ENCODE data around the gene TSPOAP1. TPM values are rescaled to one million over a fixed set of nuclear protein-coding genes. Genes with fewer than 3 reads are reported as not detected.

The TSPOAP1 gene
- total and polyA plus RNA-seq, 10 of the 15 experiments (the other 5 are each of a cell fraction or from before 2014, with no cell fraction given) = 0.58 to 16.4 (median 4.2) TPM; not detected in 1

GRCh38 chr17:58277107-58277801 lies 51.3 kb downstream of the TSPOAP1 start (continued):
- TF ChIP-seq CUX1 (IDR thresholded peaks at IDR 0.05; ENCODE audit: insufficient replicate concordance, low read depth, low read length) (no peak), MLLT1 (IDR thresholded peaks at IDR 0.05) (no peak), KAT2A (conservative IDR thresholded peaks at IDR 0.05; ENCODE audit: control insufficient read depth, low read depth, low read length) (no peak), RAD21 (IDR thresholded peaks at IDR 0.05; ENCODE audit: insufficient read depth, low read depth, low read length) (peak; percentile 56), YY1 (IDR thresholded peaks at IDR 0.05; ENCODE audit: low read depth, low read length) (no peak), ATF7 (IDR thresholded peaks at IDR 0.05; ENCODE audit: low read depth) (no peak), JUNB (IDR thresholded peaks at IDR 0.05) (no peak), E4F1 (IDR thresholded peaks at IDR 0.05; ENCODE audit: borderline replicate concordance, partially characterized antibody) (no peak), CREM (IDR thresholded peaks at IDR 0.05; ENCODE audit: low read depth) (no peak), BRCA1 (IDR thresholded peaks at IDR 0.05; ENCODE audit: low read depth, low read length) (no peak), E2F8 (IDR thresholded peaks at IDR 0.05; ENCODE audit: low read depth, partially characterized antibody) (no peak), BCLAF1 (IDR thresholded peaks at IDR 0.05) (no peak), ZNF384 (IDR thresholded peaks at IDR 0.05; ENCODE audit: borderline replicate concordance, low read depth, low read length) (no peak), CHD2 (IDR thresholded peaks at IDR 0.05; ENCODE audit: borderline replicate concordance, low read depth, low read length) (no peak)

Data from GM12878 (cell line).